ENCODE results near the gene THNSL1. TPM values are rescaled to one million over a fixed set of nuclear protein-coding genes. Genes with fewer than 3 reads are reported as not detected.

THNSL1 gene
- polyA plus RNA-seq, 2 of the 4 experiments (the other 2 are of a cell fraction), result 4.8 to 6.1 TPM

GRCh38 chr10:25017154-25017590 is 760 bp downstream of the THNSL1 start:
- TF ChIP-seq PHF8 (IDR thresholded peaks at IDR 0.05; ENCODE audit: borderline replicate concordance, low read depth) (peak; percentile 22; the same call in 1 of the 2 replicates), SMC3 (IDR thresholded peaks at IDR 0.05) (no peak)
- ChIA-PET POLR2A (interaction anchor here (1.0 to 1.4 kb wide), 7 partner anchors 18 to 292 kb away, joined by 3 to 6 read pairs (median 3); no protein-coding TSS in a partner anchor), CTCF (interaction anchor here (0.5 to 2.5 kb wide), 5 partner anchors 9 to 674 kb away, joined by 3 to 8 read pairs (median 4); no protein-coding TSS in a partner anchor)
- H3K27ac ChIP-seq, result peak overlapping the region; percentile 89 to 97
- no peak for FAIRE-seq
- peak overlapping the region; percentile 59 for H3K4me3 ChIP-seq
- peak overlapping the region; percentile 70 for H3K4me2 ChIP-seq
- peaks cover 14% of the 10 kb centered on the region for H3K4me1 ChIP-seq
- H3K9me3 ChIP-seq, result no peaks in the 10 kb centered on the region
- peak in 1 of 2 experiments; percentile 13 for DNase-seq (ENCODE audit: low read depth in 1 of 2, low spot score in 1 of 2)
- WGBS (ENCODE audit: missing lambda C conversion rate), result 11% methylated on average over 10 of the region's 10 CpGs
- ATAC-seq, result peak; percentile 1 to 19; a peak in 3 of 6 replicates

DNA sequence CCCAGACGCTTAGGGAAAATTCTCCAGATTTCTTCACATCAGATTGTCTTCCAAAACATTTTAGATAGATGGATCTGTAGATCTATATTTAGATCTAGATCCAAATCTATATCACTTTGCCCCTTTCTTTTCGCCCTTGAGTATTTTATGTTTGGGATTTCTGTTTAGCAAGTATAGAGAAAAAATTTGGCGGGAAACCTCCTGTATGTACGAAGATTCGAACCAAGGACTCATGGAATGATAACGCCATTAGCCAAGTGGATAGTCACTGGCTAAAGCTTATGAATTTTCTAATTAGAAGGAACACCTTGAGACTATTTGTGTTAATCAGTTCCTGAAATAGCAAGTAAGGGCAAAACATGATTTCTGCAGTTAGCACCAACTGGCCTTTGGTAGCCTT is 1.2 kb downstream of the THNSL1 start:
- DNase-seq (ENCODE audit: low read depth in 1 of 2, low spot score in 1 of 2) (no peak), FAIRE-seq (no peak), ATAC-seq (no peak)
- peak overlapping the region; percentile 70 for H3K4me2 ChIP-seq
- POLR2A ChIA-PET, result no interaction called here
- no peaks in the 10 kb centered on the region for H3K9me3 ChIP-seq
- TF ChIP-seq E2F6 (IDR thresholded peaks at IDR 0.05; ENCODE audit: borderline replicate concordance, low read depth) (peak; percentile 63), MAFK (IDR thresholded peaks at IDR 0.05; ENCODE audit: partially characterized antibody) (no peak), CHD4 (IDR thresholded peaks at IDR 0.05; ENCODE audit: borderline replicate concordance) (no peak)
- H3K4me3 ChIP-seq, result peak overlapping the region; percentile 59
- peak overlapping the region; percentile 89 to 97 for H3K27ac ChIP-seq
- H3K4me1 ChIP-seq, result peaks cover 14% of the 10 kb centered on the region
- CTCF ChIA-PET, result interaction anchor here (1.2 to 2.5 kb wide), 3 partner anchors 22 to 375 kb away, joined by 3 to 8 read pairs (median 5); no protein-coding TSS in a partner anchor
- WGBS (ENCODE audit: missing lambda C conversion rate), result 93% methylated on average over 6 of the region's 6 CpGs

- 90% methylated on average over 3 of the region's 3 CpGs for WGBS (ENCODE audit: missing lambda C conversion rate)
- FAIRE-seq (no peak), ATAC-seq (no peak), DNase-seq (ENCODE audit: low read depth in 1 of 2, low spot score in 1 of 2) (no peak)
- TF ChIP-seq MAFK (IDR thresholded peaks at IDR 0.05; ENCODE audit: partially characterized antibody) (peak; percentile 68), HDAC2 (IDR thresholded peaks at IDR 0.05) (no peak)
- Histone ChIP-seq H3K4me3 (no peak overlapping the region), H3K27ac (no peak overlapping the region), H3K4me2 (no peak overlapping the region), H3K4me1 (peaks cover 14% of the 10 kb centered on the region), H3K9me3 (no peaks in the 10 kb centered on the region)
- ChIA-PET CTCF (interaction anchor here (1.3 to 1.5 kb wide), 2 partner anchors 29 to 63 kb away, joined by 3 to 6 read pairs; no protein-coding TSS in a partner anchor), POLR2A (interaction anchor here (0.6 kb wide), 1 partner anchor 116 kb away, joined by 4 read pairs; no protein-coding TSS in a partner anchor)
Measured at GRCh38 chr10:25018703-25019102, 2.3 kb downstream of the THNSL1 start.

- no peak for FAIRE-seq
- H3K4me2 ChIP-seq, result no peak overlapping the region
Measured at GRCh38 chr10:25023278-25023677, 6.9 kb downstream of the THNSL1 start.

More at GRCh38 chr10:25023278-25023677, 6.9 kb downstream of the THNSL1 start:
- TF ChIP-seq ESRRA (IDR thresholded peaks at IDR 0.05; ENCODE audit: borderline replicate concordance, low read length) (no peak), PHF8 (IDR thresholded peaks at IDR 0.05; ENCODE audit: borderline replicate concordance, low read depth) (no peak), BHLHE40 (IDR thresholded peaks at IDR 0.05; ENCODE audit: low read depth, low read length) (no peak), RFX5 (IDR thresholded peaks at IDR 0.05) (no peak), SMC3 (IDR thresholded peaks at IDR 0.05) (no peak), USF2 (IDR thresholded peaks at IDR 0.05) (no peak), ZSCAN20 (CRISPR knock-in tag; IDR thresholded peaks at IDR 0.05) (no peak), FOSB (CRISPR knock-in tag; IDR thresholded peaks at IDR 0.05) (no peak), CHD2 (IDR thresholded peaks at IDR 0.05; ENCODE audit: low read length, partially characterized antibody) (no peak), NFE2L2 (conservative IDR thresholded peaks at IDR 0.05; ENCODE audit: low read length) (no peak)
- TF ChIP-seq, protein P1, sequence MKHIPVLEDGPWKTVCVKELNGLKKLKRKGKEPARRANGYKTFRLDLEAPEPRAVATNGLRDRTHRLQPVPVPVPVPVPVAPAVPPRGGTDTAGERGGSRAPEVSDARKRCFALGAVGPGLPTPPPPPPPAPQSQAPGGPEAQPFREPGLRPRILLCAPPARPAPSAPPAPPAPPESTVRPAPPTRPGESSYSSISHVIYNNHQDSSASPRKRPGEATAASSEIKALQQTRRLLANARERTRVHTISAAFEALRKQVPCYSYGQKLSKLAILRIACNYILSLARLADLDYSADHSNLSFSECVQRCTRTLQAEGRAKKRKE (CRISPR knock-in tag; IDR thresholded peaks at IDR 0.05; ENCODE audit: low read depth), result no peak
- Histone ChIP-seq H3K4me3 (no peak overlapping the region), H3K27ac (no peak overlapping the region), H3K4me1 (no peaks in the 10 kb centered on the region), H3K9me3 (no peaks in the 10 kb centered on the region)
- ATAC-seq (no peak), DNase-seq (ENCODE audit: low read depth in 1 of 2, low spot score in 1 of 2) (no peak)
- 87% methylated on average over 3 of the region's 3 CpGs for WGBS (ENCODE audit: missing lambda C conversion rate)
- ChIA-PET POLR2A (no interaction called here), CTCF (interaction anchor here (8.0 kb wide), 1 partner anchor 59 kb away, joined by 67 read pairs; no protein-coding TSS in a partner anchor)
